SK-N-SH (cell line): Measurements from ENCODE around the gene CIAO2B.

ENCODE experiments used
- CTCF ChIP-seq: fragments of 200-600 bp; sonication (generic); IDR thresholded peaks from 2 replicates; pipeline ENCODE4 v1.6.1; 2017; ENCODE audit warnings: antibody characterized with exemption, mild to moderate bottlenecking, moderate library complexity
- GATA2 ChIP-seq: sonication (generic); formaldehyde crosslinking; IDR thresholded peaks from 2 replicates; pipeline ENCODE4 v1.5.0; 2020; ENCODE audit warnings: mild to moderate bottlenecking, missing genetic modification reagents
- JUND ChIP-seq: IDR thresholded peaks from 2 replicates; pipeline ENCODE4 v1.4.0; 2012
- MAX ChIP-seq: IDR thresholded peaks from 2 replicates; pipeline ENCODE4 v1.4.0; 2012; ENCODE audit warnings: low read depth
- RAD21 ChIP-seq: IDR thresholded peaks from 2 replicates; pipeline ENCODE4 v1.6.1; 2012; ENCODE audit warnings: mild to moderate bottlenecking, low read length
- USF1 ChIP-seq: IDR thresholded peaks from 2 replicates; pipeline ENCODE4 v1.4.0; 2012; ENCODE audit warnings: low read depth, borderline replicate concordance
- USF2 ChIP-seq: fragments of 150-350 bp; IDR thresholded peaks from 2 replicates; pipeline ENCODE4 v1.6.1; 2017; ENCODE audit warnings: antibody characterized with exemption, low read length, low read depth, borderline replicate concordance

- no peak for TF ChIP-seq CTCF
- TF ChIP-seq USF1: no peak
- TF ChIP-seq RAD21: no peak
- TF ChIP-seq MAX: no peak
- TF ChIP-seq GATA2 (CRISPR knock-in tag): no peak
- no peak for TF ChIP-seq USF2
- no peak for TF ChIP-seq JUND
Measured at GRCh38 chr16:66935314-66936011, 1.3 kb upstream of the CIAO2B start, which contains the start of gene CES2.
